Measurements from ENCODE around the gene SH3PXD2A.

The SH3PXD2A gene

GRCh38 chr10:103876155-103876554 is 20.8 kb upstream of the SH3PXD2A start:
- TF ChIP-seq ZFX (IDR thresholded peaks at IDR 0.05) (no peak), CTCF (conservative IDR thresholded peaks at IDR 0.05) (no peak)
- H3K27ac ChIP-seq = no peak overlapping the region

DNA sequence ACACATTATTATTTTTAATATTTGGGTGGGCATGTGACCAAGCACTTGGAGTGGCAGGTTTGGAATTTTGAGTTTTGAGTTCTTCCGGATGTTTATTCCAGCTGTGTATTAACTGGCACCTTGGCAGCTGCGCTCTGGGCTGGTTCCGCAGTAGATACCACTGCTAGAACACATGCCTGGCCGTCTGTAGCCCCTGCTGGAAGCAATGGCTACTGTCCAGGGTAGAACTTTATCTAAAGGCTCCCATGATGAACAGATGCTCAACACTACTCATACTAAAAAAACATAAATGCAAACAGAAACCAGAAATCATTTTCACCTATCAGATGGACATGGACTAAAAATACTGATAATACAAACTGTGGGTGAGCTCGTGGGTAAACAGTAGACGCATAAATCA is 19.4 kb upstream of the SH3PXD2A start:
- H3K27ac ChIP-seq = no peak overlapping the region
- TF ChIP-seq ZFX (IDR thresholded peaks at IDR 0.05) (no peak), CTCF (conservative IDR thresholded peaks at IDR 0.05) (no peak)

DNA sequence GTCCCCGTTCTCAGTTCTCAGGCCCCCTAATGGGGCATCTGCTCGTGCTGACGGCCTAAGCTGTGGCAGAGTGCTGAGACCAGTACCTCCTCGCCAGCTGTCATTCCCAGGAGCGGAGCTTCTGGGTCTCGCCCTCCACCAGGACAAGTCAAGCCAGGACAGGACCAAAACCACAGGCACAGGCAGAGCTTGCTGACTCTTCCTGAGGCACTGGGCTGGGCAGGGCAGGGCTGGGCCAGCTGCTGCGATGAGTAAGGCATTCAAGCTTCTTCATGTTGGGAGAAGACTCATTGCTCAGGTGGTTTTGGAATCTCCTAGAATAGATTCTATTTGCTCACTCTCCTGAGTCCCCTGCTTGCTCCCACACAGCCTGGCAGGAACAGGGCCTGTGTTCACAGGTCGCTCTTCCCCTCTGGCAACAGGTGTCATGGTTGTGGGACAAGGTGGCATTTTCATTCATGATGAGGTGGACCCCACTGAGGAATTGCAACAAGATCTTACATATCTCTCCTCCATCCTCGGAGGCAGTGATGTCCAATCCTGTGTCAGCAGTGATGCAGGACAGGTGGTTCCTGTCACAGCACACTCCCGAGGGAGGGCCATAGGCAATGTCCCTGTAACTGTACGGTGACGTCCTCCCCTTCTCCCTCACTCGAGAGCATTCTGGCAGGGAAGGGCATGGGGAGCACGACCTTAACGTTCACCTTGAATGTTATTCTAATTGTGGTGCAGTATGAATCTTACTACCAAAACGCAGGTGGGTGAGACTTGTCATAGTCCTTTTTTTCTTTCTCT is 17.0 kb upstream of the SH3PXD2A start:
- TF ChIP-seq CTCF (conservative IDR thresholded peaks at IDR 0.05) (no peak), ZFX (IDR thresholded peaks at IDR 0.05) (no peak)
- H3K27ac ChIP-seq = no peak overlapping the region

- no peak for TF ChIP-seq CTCF (conservative IDR thresholded peaks at IDR 0.05)
- no peak for TF ChIP-seq ZFX (IDR thresholded peaks at IDR 0.05)
- no peak overlapping the region for H3K27ac ChIP-seq
Measured at GRCh38 chr10:103871006-103871405, 15.6 kb upstream of the SH3PXD2A start.

DNA sequence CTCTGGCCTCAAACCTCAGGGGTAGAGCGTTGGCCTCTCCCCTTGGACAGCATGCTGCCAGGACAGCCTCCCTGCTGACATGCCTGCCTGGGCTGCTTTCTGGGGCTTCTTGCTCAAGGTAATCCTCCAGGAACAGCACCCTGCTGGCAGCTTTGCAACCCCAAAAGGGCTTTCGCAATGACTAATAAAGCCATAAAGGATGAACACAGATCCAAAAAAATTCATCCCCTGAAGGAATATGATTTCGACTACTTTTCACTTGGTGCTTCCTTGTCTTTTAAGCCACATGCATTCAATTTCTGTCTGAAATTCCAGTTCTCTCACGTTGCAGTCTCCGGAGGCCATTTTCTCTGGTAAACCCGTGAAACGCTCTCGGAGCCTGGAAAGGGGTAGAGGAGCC is 15.1 kb upstream of the SH3PXD2A start:
- no peak overlapping the region for H3K27ac ChIP-seq
- TF ChIP-seq CTCF (conservative IDR thresholded peaks at IDR 0.05) (no peak), ZFX (IDR thresholded peaks at IDR 0.05) (no peak)

- TF ChIP-seq CTCF (conservative IDR thresholded peaks at IDR 0.05) (no peak), ZFX (IDR thresholded peaks at IDR 0.05) (no peak)
- H3K27ac ChIP-seq = no peak overlapping the region
Measured at GRCh38 chr10:103869336-103869735, 14.0 kb upstream of the SH3PXD2A start.

- TF ChIP-seq ZFX (IDR thresholded peaks at IDR 0.05) (no peak), CTCF (conservative IDR thresholded peaks at IDR 0.05) (no peak)
- H3K27ac ChIP-seq = no peak overlapping the region
Measured at GRCh38 chr10:103868200-103868599, 12.8 kb upstream of the SH3PXD2A start.

All from C4-2B (cell line).